Mesothelial cell of epicardium (in vitro differentiated cells): ENCODE results near the gene C2CD2L. TPM values are rescaled to one million over a fixed set of nuclear protein-coding genes. Genes with fewer than 3 reads are reported as not detected.

Experiments used
- DNase-seq, 2 experiments: peaks; one replicate each; pipeline ENCODE4 v3.0.0; 2021; ENCODE audit warnings: low spot score in 2 of 2; ENCODE audit not compliant: unreplicated experiment in 2 of 2
- H3K27ac Mint-ChIP-seq: 2 replicates; pipeline ENCODE4 v1.8.0; 2021; ENCODE audit warnings: mixed read lengths
- H3K27me3 Mint-ChIP-seq: 2 replicates; pipeline ENCODE4 v1.8.0; 2021; ENCODE audit warnings: low read depth, mixed read lengths
- H3K36me3 Mint-ChIP-seq: 2 replicates; pipeline ENCODE4 v1.8.0; 2021; ENCODE audit warnings: mixed read lengths
- H3K4me1 Mint-ChIP-seq: 2 replicates; pipeline ENCODE4 v1.8.0; 2021; ENCODE audit warnings: mixed read lengths
- H3K4me3 Mint-ChIP-seq: 2 replicates; pipeline ENCODE4 v1.8.0; 2021; ENCODE audit warnings: mild to moderate bottlenecking, moderate library complexity, mixed read lengths
- H3K9me3 Mint-ChIP-seq: 2 replicates; pipeline ENCODE4 v1.8.0; 2021; ENCODE audit warnings: mixed read lengths
- total RNA-seq: library from RNA; stranded (reverse); gene quantifications from 3 replicates; pipeline ENCODE4 v1.2.1, GENCODE V29; 2021
- TF ChIP-seq, protein P1 (sequence below): fragments of 200-600 bp; sonication (generic); IDR thresholded peaks from one replicate; pipeline ENCODE4 v1.5.0; 2021; ENCODE audit warnings: antibody characterized with exemption; ENCODE audit not compliant: unreplicated experiment

Gene C2CD2L
- total RNA-seq, 1 donor from 2014 or later, result 10.0 TPM

DNA sequence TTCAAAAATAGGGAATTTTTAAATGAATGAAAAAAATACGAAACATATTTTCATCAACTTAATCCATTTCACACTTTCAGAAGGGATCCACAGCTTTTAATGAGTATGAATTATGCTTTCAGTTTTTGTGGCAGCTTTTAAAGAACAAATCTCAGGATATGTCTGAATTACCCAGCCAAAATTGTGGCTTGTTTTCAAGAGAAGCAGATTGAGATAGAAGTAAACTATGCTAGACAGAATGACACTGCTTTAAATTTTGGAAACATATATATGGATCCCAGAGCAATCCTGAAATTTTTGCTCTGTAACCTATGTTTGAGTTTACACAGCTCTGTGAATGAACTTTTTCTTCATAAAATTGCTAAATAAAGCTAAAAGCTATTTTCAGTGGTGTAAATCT lies 11.8 kb downstream of the C2CD2L start:
- H3K4me3 Mint-ChIP-seq, result no peak overlapping the region
- H3K27ac Mint-ChIP-seq, result no peak overlapping the region
- no peaks in the 10 kb centered on the region for H3K27me3 Mint-ChIP-seq
- DNase-seq, result no peak
- H3K4me1 Mint-ChIP-seq, result peaks cover 22% of the 10 kb centered on the region
- peaks cover 13% of the 10 kb centered on the region for H3K36me3 Mint-ChIP-seq
- no peaks in the 10 kb centered on the region for H3K9me3 Mint-ChIP-seq
- TF ChIP-seq, protein P1, sequence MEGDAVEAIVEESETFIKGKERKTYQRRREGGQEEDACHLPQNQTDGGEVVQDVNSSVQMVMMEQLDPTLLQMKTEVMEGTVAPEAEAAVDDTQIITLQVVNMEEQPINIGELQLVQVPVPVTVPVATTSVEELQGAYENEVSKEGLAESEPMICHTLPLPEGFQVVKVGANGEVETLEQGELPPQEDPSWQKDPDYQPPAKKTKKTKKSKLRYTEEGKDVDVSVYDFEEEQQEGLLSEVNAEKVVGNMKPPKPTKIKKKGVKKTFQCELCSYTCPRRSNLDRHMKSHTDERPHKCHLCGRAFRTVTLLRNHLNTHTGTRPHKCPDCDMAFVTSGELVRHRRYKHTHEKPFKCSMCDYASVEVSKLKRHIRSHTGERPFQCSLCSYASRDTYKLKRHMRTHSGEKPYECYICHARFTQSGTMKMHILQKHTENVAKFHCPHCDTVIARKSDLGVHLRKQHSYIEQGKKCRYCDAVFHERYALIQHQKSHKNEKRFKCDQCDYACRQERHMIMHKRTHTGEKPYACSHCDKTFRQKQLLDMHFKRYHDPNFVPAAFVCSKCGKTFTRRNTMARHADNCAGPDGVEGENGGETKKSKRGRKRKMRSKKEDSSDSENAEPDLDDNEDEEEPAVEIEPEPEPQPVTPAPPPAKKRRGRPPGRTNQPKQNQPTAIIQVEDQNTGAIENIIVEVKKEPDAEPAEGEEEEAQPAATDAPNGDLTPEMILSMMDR, result no peak

DNA sequence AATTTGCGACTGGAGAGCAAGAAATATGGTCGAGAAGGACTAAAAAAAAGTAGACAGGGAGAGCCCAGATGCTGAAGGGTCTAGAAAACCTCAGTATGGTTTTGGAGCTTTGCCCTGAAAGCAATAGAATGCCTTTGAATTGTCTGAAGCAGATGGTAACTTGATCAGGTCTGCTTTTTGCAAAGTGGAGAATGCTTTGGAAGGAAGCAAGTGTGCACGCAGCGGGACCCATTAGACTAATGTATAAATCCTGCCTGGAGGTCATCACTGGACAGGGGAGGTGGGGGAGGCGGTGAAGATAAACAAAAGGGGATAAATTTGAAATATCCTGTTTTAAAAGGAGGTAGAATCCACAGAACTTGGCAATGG lies 13.5 kb downstream of the C2CD2L start:
- H3K4me3 Mint-ChIP-seq, result peak overlapping the region; percentile 89
- H3K36me3 Mint-ChIP-seq, result peaks cover 12% of the 10 kb centered on the region
- peak overlapping the region; percentile 86 for H3K27ac Mint-ChIP-seq
- TF ChIP-seq, protein P1, result no peak
- H3K4me1 Mint-ChIP-seq, result peaks cover 22% of the 10 kb centered on the region
- H3K27me3 Mint-ChIP-seq, result no peaks in the 10 kb centered on the region
- H3K9me3 Mint-ChIP-seq, result no peaks in the 10 kb centered on the region
- no peak for DNase-seq

DNA sequence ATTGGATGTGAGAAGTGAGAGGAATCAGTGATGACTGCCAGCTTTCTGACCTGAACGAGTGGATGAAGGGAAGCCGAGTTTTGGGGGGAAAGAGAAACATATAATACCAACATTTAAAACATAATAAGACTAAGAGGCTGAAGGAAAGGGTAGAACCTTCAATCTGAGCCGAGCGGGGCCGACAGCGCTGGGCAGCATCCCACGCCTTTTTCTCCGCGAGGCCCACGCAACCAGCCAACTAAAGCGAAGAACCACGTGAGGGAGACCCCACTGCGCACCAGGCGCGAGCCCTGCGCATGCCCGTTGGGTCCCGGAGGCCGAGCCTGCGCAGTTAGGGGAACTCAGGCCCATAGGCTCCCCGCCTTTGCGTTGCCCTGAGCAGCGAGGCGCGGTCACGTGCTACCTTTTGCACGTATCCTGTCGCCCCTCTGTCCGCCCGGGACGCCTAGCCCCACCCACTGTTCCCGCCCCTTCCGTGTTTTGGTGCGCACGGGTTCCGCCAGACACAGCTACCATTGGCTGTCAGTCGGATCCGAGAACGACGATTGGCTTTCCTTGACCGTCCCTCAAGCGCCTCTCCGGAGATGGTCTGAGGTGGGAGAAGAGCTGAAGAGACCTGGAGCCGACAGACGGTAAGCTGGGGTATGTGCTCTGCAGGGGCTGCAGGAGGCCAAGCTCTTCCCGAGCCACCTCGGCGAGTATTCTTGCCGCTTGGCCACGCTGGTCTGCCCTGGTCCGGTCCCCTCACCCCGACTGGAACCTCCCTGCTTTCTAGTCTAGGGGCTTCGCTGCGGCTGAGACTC lies 14.1 kb downstream of the C2CD2L start, which contains the start of gene HINFP:
Gene HINFP, plus strand, starts transcription at position 573 of the 803 bp plus-strand sequence. CDS start 5,365 bp downstream, outside the sequence.
- no peaks in the 10 kb centered on the region for H3K27me3 Mint-ChIP-seq
- H3K27ac Mint-ChIP-seq, result peak within 1 kb of the TSS; percentile 93
- no peaks in the 10 kb centered on the region for H3K9me3 Mint-ChIP-seq
- peaks cover 22% of the 10 kb centered on the region for H3K4me1 Mint-ChIP-seq
- peaks cover 8% of the 10 kb centered on the region for H3K36me3 Mint-ChIP-seq
- peak within 1 kb of the TSS; percentile 89 for H3K4me3 Mint-ChIP-seq
- DNase-seq, result peak; percentile 99
- TF ChIP-seq, protein P1, result no peak

GRCh38 chr11:119121811-119122124 lies 14.6 kb downstream of the C2CD2L start:
- peak overlapping the region; percentile 93 for H3K27ac Mint-ChIP-seq
- H3K36me3 Mint-ChIP-seq, result peaks cover 8% of the 10 kb centered on the region
- peaks cover 22% of the 10 kb centered on the region for H3K4me1 Mint-ChIP-seq
- TF ChIP-seq, protein P1, result no peak
- H3K9me3 Mint-ChIP-seq, result no peaks in the 10 kb centered on the region
- DNase-seq, result no peak
- H3K27me3 Mint-ChIP-seq, result no peaks in the 10 kb centered on the region
- H3K4me3 Mint-ChIP-seq, result peak overlapping the region; percentile 89

GRCh38 chr11:119125821-119126220 lies 18.7 kb downstream of the C2CD2L start:
- Mint-ChIP-seq H3K27me3 (no peaks in the 10 kb centered on the region), H3K36me3 (peaks cover 9% of the 10 kb centered on the region), H3K9me3 (no peaks in the 10 kb centered on the region)

More at GRCh38 chr11:119125821-119126220, 18.7 kb downstream of the C2CD2L start:
- TF ChIP-seq, protein P1, result no peak
- Mint-ChIP-seq H3K4me3 (no peak overlapping the region), H3K4me1 (peaks cover 14% of the 10 kb centered on the region), H3K27ac (no peak overlapping the region)
- no peak for DNase-seq
